WTC11 (cell line): Measurements from ENCODE around the gene NUMA1. TPM values are rescaled to one million over a fixed set of nuclear protein-coding genes. Genes with fewer than 3 reads are reported as not detected.

Source experiments
- ATAC-seq: fragments of 200-7000 bp; cut with Tn5 transposase; 2 replicates; pipeline ENCODE4 v1.10.0; 2021; ENCODE audit warnings: mild to moderate bottlenecking, moderate library complexity
- CTCF ChIA-PET: fragments of 300-600 bp; sonication (Branson Sonifier 250); formaldehyde crosslinking; loops from one replicate; lab custom pipeline; 2021; ENCODE audit warnings: antibody characterized with exemption; lab: Charles Lee
- POLR2A ChIA-PET: fragments of 350-600 bp; sonication (Branson Sonifier 250); formaldehyde crosslinking; loops from one replicate; lab custom pipeline; 2021; ENCODE audit warnings: antibody characterized with exemption; lab: Charles Lee
- DNase-seq: peaks from one replicate; pipeline ENCODE4 v3.0.0; 2021; ENCODE audit warnings: low spot score
- H3K27ac Mint-ChIP-seq: 2 replicates; pipeline ENCODE4 v1.8.0; 2021; ENCODE audit warnings: mixed read lengths
- H3K27me3 Mint-ChIP-seq: 2 replicates; pipeline ENCODE4 v1.8.0; 2021; ENCODE audit warnings: low read depth, mild to moderate bottlenecking, moderate library complexity, mixed read lengths
- H3K36me3 Mint-ChIP-seq: 2 replicates; pipeline ENCODE4 v1.8.0; 2021; ENCODE audit warnings: mixed read lengths
- H3K4me1 Mint-ChIP-seq: 2 replicates; pipeline ENCODE4 v1.8.0; 2022; ENCODE audit warnings: mixed read lengths
- H3K4me3 Mint-ChIP-seq: 2 replicates; pipeline ENCODE4 v1.8.0; 2021; ENCODE audit warnings: mild to moderate bottlenecking, moderate library complexity, mixed read lengths
- H3K9me3 Mint-ChIP-seq: 2 replicates; pipeline ENCODE4 v1.8.0; 2021; ENCODE audit warnings: mixed read lengths
- ELF4 ChIP-seq: sonication (generic); formaldehyde crosslinking; IDR thresholded peaks from 2 replicates; pipeline ENCODE4 v1.8.1; 2022; ENCODE audit warnings: low read depth, mild to moderate bottlenecking, moderate library complexity, missing genetic modification reagents
- EMX1 ChIP-seq: fragments of 250-450 bp; sonication (Bioruptor Pico); IDR thresholded peaks from 2 replicates; pipeline ENCODE4 v1.8.0; 2021; ENCODE audit warnings: mild to moderate bottlenecking
- ETV6 ChIP-seq: sonication (generic); formaldehyde crosslinking; IDR thresholded peaks from 2 replicates; pipeline ENCODE4 v1.8.1; 2022; ENCODE audit warnings: mild to moderate bottlenecking, missing genetic modification reagents
- GTF2I ChIP-seq: fragments of 250-450 bp; sonication (Bioruptor Pico); conservative IDR thresholded peaks from 2 replicates; pipeline ENCODE4 v1.4.0; 2021; ENCODE audit warnings: mild to moderate bottlenecking
- HMGA2 ChIP-seq: fragments of 250-450 bp; sonication (Bioruptor Pico); IDR thresholded peaks from 2 replicates; pipeline ENCODE4 v1.4.0; 2021; ENCODE audit warnings: mild to moderate bottlenecking, moderate library complexity
- KAT7 ChIP-seq: sonication (generic); formaldehyde crosslinking; IDR thresholded peaks from 2 replicates; pipeline ENCODE4 v1.8.1; 2023; ENCODE audit warnings: missing genetic modification reagents, mild to moderate bottlenecking, borderline replicate concordance
- MYBL2 ChIP-seq: sonication (generic); formaldehyde crosslinking; IDR thresholded peaks from 2 replicates; pipeline ENCODE4 v1.8.1; 2023; ENCODE audit warnings: mild to moderate bottlenecking, moderate library complexity, missing genetic modification reagents
- SMAD4 ChIP-seq: sonication (generic); formaldehyde crosslinking; IDR thresholded peaks from 2 replicates; pipeline ENCODE4 v1.8.0; 2022; ENCODE audit warnings: mild to moderate bottlenecking, missing genetic modification reagents
- ZBTB21 ChIP-seq: sonication (generic); formaldehyde crosslinking; IDR thresholded peaks from 2 replicates; pipeline ENCODE4 v1.8.1; 2023; ENCODE audit warnings: mild to moderate bottlenecking, missing genetic modification reagents, borderline replicate concordance
- ZNF121 ChIP-seq: sonication (generic); formaldehyde crosslinking; IDR thresholded peaks from 2 replicates; pipeline ENCODE4 v1.8.0; 2023; ENCODE audit warnings: missing genetic modification reagents
- ZNF263 ChIP-seq: sonication (generic); formaldehyde crosslinking; IDR thresholded peaks from 2 replicates; pipeline ENCODE4 v1.8.1; 2022; ENCODE audit warnings: low read depth, mild to moderate bottlenecking, moderate library complexity, missing genetic modification reagents
- ZNF423 ChIP-seq: fragments of 250-450 bp; sonication (Bioruptor Pico); IDR thresholded peaks from 2 replicates; pipeline ENCODE4 v2.1.2; 2022; ENCODE audit warnings: mild to moderate bottlenecking, moderate library complexity
- total RNA-seq: library from RNA; stranded (reverse); gene quantifications from 3 replicates; pipeline ENCODE4 v1.2.3, GENCODE V29; 2021
- TF ChIP-seq, protein P1 (sequence below): sonication (generic); formaldehyde crosslinking; IDR thresholded peaks from 2 replicates; pipeline ENCODE4 v1.8.0; 2023; ENCODE audit warnings: missing genetic modification reagents, mild to moderate bottlenecking, borderline replicate concordance
- TF ChIP-seq, protein P2 (sequence below): sonication (generic); formaldehyde crosslinking; IDR thresholded peaks from 2 replicates; pipeline ENCODE4 v1.8.1; 2023; ENCODE audit warnings: mild to moderate bottlenecking, missing genetic modification reagents
- TF ChIP-seq, protein P3 (sequence below): sonication (generic); formaldehyde crosslinking; IDR thresholded peaks from 2 replicates; pipeline ENCODE4 v1.8.0; 2022; ENCODE audit warnings: mild to moderate bottlenecking, missing genetic modification reagents
- TF ChIP-seq, protein P4 (sequence below): sonication (generic); formaldehyde crosslinking; IDR thresholded peaks from 2 replicates; pipeline ENCODE4 v1.8.0; 2023; ENCODE audit warnings: missing genetic modification reagents
- TF ChIP-seq, protein P5 (sequence below): sonication (generic); formaldehyde crosslinking; IDR thresholded peaks from 2 replicates; pipeline ENCODE4 v1.8.1; 2022; ENCODE audit warnings: mild to moderate bottlenecking, missing genetic modification reagents, moderate library complexity, borderline replicate concordance
- TF ChIP-seq, protein P6 (sequence below): fragments of 200-600 bp; IDR thresholded peaks from 2 replicates; pipeline ENCODE4 v1.8.0; 2022; ENCODE audit warnings: antibody characterized with exemption
- TF ChIP-seq, protein P7 (sequence below): sonication (generic); formaldehyde crosslinking; IDR thresholded peaks from 2 replicates; pipeline ENCODE4 v1.8.1; 2023; ENCODE audit warnings: mild to moderate bottlenecking, missing genetic modification reagents, moderate library complexity
- TF ChIP-seq, protein P8 (sequence below): sonication (generic); formaldehyde crosslinking; IDR thresholded peaks from 2 replicates; pipeline ENCODE4 v1.8.0; 2022; ENCODE audit warnings: mild to moderate bottlenecking, missing genetic modification reagents

The NUMA1 gene
- total RNA-seq, 1 experiment from 2014 or later = 147 TPM

DNA sequence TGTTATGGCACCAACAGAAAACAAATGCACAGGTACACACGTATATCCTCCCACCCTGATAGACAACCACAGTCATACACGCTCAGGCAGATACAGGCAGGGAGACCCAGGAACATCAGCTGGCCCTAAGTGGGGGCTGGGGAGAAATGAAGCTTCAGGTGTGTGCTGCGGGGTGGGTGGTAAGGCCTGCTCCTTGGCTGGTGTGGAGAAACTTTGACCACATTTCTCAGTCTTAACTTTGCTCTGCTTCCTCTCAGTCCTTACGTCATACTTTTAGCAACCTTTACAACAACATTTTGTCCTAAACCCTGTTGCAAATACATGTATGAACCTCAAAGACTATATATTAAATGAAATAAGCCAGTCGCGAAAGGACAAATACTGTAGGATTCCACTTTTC lies 38.9 kb upstream of the NUMA1 start:
- DNase-seq (no peak), ATAC-seq (no peak)
- Mint-ChIP-seq H3K9me3 (peaks cover 13% of the 10 kb centered on the region), H3K36me3 (no peaks in the 10 kb centered on the region)
- POLR2A ChIA-PET = no interaction called here
- TF ChIP-seq, protein P1, sequence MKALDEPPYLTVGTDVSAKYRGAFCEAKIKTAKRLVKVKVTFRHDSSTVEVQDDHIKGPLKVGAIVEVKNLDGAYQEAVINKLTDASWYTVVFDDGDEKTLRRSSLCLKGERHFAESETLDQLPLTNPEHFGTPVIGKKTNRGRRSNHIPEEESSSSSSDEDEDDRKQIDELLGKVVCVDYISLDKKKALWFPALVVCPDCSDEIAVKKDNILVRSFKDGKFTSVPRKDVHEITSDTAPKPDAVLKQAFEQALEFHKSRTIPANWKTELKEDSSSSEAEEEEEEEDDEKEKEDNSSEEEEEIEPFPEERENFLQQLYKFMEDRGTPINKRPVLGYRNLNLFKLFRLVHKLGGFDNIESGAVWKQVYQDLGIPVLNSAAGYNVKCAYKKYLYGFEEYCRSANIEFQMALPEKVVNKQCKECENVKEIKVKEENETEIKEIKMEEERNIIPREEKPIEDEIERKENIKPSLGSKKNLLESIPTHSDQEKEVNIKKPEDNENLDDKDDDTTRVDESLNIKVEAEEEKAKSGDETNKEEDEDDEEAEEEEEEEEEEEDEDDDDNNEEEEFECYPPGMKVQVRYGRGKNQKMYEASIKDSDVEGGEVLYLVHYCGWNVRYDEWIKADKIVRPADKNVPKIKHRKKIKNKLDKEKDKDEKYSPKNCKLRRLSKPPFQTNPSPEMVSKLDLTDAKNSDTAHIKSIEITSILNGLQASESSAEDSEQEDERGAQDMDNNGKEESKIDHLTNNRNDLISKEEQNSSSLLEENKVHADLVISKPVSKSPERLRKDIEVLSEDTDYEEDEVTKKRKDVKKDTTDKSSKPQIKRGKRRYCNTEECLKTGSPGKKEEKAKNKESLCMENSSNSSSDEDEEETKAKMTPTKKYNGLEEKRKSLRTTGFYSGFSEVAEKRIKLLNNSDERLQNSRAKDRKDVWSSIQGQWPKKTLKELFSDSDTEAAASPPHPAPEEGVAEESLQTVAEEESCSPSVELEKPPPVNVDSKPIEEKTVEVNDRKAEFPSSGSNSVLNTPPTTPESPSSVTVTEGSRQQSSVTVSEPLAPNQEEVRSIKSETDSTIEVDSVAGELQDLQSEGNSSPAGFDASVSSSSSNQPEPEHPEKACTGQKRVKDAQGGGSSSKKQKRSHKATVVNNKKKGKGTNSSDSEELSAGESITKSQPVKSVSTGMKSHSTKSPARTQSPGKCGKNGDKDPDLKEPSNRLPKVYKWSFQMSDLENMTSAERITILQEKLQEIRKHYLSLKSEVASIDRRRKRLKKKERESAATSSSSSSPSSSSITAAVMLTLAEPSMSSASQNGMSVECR (CRISPR knock-in tag) = no peak
- TF ChIP-seq, protein P2, sequence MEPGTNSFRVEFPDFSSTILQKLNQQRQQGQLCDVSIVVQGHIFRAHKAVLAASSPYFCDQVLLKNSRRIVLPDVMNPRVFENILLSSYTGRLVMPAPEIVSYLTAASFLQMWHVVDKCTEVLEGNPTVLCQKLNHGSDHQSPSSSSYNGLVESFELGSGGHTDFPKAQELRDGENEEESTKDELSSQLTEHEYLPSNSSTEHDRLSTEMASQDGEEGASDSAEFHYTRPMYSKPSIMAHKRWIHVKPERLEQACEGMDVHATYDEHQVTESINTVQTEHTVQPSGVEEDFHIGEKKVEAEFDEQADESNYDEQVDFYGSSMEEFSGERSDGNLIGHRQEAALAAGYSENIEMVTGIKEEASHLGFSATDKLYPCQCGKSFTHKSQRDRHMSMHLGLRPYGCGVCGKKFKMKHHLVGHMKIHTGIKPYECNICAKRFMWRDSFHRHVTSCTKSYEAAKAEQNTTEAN = no peak
- TF ChIP-seq, protein P3, sequence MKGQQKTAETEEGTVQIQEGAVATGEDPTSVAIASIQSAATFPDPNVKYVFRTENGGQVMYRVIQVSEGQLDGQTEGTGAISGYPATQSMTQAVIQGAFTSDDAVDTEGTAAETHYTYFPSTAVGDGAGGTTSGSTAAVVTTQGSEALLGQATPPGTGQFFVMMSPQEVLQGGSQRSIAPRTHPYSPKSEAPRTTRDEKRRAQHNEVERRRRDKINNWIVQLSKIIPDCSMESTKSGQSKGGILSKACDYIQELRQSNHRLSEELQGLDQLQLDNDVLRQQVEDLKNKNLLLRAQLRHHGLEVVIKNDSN (CRISPR knock-in tag) = no peak
- TF ChIP-seq GTF2I (CRISPR knock-in tag) = no peak
- TF ChIP-seq, all 79 proteins: peak for 0
- CTCF ChIA-PET = interaction anchor here (1.1 kb wide), 1 partner anchor 63 kb away, joined by 3 read pairs; no protein-coding TSS in a partner anchor
- Mint-ChIP-seq H3K27ac (no peak overlapping the region), H3K4me3 (no peak overlapping the region), H3K27me3 (peaks cover 74% of the 10 kb centered on the region), H3K4me1 (no peaks in the 10 kb centered on the region)

DNA sequence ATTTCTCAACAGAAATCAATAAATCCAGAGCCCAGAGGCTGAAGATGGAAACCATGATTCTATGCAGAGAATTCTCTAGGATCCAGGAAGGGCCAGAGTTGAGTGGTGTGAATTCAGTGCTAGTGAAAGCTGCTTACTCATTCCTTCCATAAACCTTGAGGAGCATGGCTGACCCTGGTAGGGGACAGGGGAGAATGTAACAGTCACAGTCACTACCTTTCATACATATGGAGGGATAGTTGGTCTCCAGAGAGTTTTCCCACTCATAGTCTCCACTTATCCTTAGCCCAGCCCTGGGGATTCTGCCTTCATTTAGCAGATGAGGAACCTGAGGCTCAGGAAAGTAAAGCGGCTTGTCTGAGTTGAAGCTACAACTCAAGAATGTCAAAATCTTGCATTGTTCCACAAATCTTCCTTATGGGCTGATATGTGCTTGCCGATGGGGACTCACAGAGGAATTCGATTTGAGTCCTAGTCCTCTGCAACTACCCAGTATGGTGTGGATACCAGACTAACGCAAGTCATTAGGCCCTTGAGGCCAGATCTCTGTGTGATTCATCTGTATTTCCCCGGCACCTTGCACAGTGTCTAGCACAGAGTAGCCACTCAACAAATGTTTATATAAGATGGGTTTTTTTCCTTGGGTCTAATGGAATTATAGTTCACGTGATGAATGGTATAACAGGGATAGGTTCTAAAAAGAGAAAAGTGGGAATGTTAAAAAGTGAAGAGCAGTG lies 35.8 kb upstream of the NUMA1 start:
- Mint-ChIP-seq H3K27me3 (peaks cover 65% of the 10 kb centered on the region), H3K27ac (no peak overlapping the region), H3K4me1 (peaks cover 14% of the 10 kb centered on the region), H3K4me3 (no peak overlapping the region), H3K36me3 (no peaks in the 10 kb centered on the region), H3K9me3 (peaks cover 12% of the 10 kb centered on the region)
- ChIA-PET POLR2A (no interaction called here), CTCF (no interaction called here)
- TF ChIP-seq HMGA2 (CRISPR knock-in tag) = no peak
- no peak for TF ChIP-seq ZNF423 (CRISPR knock-in tag)
- TF ChIP-seq ELF4 (CRISPR knock-in tag) = no peak
- no peak for TF ChIP-seq SMAD4 (CRISPR knock-in tag)
- no peak for TF ChIP-seq ZBTB21 (CRISPR knock-in tag)
- TF ChIP-seq EMX1 = no peak
- ATAC-seq (no peak), DNase-seq (no peak)

DNA sequence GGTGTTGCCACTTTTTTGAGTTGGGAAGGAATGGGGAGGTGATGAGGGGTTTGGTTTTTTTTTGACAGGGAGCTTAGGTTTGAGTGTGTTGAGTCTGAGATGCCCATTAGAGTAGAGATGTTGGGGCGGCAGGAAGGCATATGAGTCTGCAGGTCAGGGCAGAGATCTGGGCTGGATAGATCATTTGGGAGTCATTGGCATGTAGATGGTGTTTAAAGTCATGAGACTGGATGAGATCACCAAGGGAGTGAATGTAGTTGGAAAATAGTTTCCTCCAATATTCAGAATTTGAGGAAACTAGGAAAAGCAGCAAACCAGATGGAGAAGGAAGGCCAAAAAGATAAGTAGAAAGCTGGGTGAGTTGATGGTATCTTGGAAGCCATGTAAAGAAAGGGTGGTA lies 34.2 kb upstream of the NUMA1 start:
- POLR2A ChIA-PET = no interaction called here
- Mint-ChIP-seq H3K27ac (no peak overlapping the region), H3K4me3 (no peak overlapping the region), H3K27me3 (peaks cover 56% of the 10 kb centered on the region), H3K9me3 (peaks cover 8% of the 10 kb centered on the region), H3K36me3 (peaks cover 2% of the 10 kb centered on the region; the same call in 1 of the 2 replicates), H3K4me1 (peaks cover 16% of the 10 kb centered on the region)
- DNase-seq (no peak), ATAC-seq (no peak)
- CTCF ChIA-PET = no interaction called here
- no peak for TF ChIP-seq ZBTB21 (CRISPR knock-in tag)
- TF ChIP-seq ZNF263 (CRISPR knock-in tag) = no peak
- no peak for TF ChIP-seq ZNF121 (CRISPR knock-in tag)
- TF ChIP-seq GTF2I (CRISPR knock-in tag) = no peak
- TF ChIP-seq, protein P4, sequence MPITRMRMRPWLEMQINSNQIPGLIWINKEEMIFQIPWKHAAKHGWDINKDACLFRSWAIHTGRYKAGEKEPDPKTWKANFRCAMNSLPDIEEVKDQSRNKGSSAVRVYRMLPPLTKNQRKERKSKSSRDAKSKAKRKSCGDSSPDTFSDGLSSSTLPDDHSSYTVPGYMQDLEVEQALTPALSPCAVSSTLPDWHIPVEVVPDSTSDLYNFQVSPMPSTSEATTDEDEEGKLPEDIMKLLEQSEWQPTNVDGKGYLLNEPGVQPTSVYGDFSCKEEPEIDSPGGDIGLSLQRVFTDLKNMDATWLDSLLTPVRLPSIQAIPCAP (CRISPR knock-in tag) = no peak
- no peak for TF ChIP-seq MYBL2 (CRISPR knock-in tag)
- TF ChIP-seq ETV6 (CRISPR knock-in tag) = no peak
- TF ChIP-seq KAT7 (CRISPR knock-in tag) = no peak
- TF ChIP-seq, protein P5, sequence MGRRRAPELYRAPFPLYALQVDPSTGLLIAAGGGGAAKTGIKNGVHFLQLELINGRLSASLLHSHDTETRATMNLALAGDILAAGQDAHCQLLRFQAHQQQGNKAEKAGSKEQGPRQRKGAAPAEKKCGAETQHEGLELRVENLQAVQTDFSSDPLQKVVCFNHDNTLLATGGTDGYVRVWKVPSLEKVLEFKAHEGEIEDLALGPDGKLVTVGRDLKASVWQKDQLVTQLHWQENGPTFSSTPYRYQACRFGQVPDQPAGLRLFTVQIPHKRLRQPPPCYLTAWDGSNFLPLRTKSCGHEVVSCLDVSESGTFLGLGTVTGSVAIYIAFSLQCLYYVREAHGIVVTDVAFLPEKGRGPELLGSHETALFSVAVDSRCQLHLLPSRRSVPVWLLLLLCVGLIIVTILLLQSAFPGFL = no peak
- TF ChIP-seq, protein P6, sequence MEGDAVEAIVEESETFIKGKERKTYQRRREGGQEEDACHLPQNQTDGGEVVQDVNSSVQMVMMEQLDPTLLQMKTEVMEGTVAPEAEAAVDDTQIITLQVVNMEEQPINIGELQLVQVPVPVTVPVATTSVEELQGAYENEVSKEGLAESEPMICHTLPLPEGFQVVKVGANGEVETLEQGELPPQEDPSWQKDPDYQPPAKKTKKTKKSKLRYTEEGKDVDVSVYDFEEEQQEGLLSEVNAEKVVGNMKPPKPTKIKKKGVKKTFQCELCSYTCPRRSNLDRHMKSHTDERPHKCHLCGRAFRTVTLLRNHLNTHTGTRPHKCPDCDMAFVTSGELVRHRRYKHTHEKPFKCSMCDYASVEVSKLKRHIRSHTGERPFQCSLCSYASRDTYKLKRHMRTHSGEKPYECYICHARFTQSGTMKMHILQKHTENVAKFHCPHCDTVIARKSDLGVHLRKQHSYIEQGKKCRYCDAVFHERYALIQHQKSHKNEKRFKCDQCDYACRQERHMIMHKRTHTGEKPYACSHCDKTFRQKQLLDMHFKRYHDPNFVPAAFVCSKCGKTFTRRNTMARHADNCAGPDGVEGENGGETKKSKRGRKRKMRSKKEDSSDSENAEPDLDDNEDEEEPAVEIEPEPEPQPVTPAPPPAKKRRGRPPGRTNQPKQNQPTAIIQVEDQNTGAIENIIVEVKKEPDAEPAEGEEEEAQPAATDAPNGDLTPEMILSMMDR = no peak
- TF ChIP-seq, protein P7, sequence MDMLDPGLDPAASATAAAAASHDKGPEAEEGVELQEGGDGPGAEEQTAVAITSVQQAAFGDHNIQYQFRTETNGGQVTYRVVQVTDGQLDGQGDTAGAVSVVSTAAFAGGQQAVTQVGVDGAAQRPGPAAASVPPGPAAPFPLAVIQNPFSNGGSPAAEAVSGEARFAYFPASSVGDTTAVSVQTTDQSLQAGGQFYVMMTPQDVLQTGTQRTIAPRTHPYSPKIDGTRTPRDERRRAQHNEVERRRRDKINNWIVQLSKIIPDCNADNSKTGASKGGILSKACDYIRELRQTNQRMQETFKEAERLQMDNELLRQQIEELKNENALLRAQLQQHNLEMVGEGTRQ (CRISPR knock-in tag) = no peak
- TF ChIP-seq, protein P8, sequence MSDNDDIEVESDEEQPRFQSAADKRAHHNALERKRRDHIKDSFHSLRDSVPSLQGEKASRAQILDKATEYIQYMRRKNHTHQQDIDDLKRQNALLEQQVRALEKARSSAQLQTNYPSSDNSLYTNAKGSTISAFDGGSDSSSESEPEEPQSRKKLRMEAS = no peak
